ENCODE results near the gene RNF112.

Gene RNF112

GRCh38 chr17:19386974-19387920 lies 23.8 kb upstream of the RNF112 start, which contains the start of gene MFAP4:
Gene MFAP4 (minus strand): TSS chr17:19387190. CDS start chr17:19387155, 35 bp downstream.
- FAIRE-seq (no peak), DNase-seq (ENCODE audit: insufficient read length, low spot score) (no peak)

DNA sequence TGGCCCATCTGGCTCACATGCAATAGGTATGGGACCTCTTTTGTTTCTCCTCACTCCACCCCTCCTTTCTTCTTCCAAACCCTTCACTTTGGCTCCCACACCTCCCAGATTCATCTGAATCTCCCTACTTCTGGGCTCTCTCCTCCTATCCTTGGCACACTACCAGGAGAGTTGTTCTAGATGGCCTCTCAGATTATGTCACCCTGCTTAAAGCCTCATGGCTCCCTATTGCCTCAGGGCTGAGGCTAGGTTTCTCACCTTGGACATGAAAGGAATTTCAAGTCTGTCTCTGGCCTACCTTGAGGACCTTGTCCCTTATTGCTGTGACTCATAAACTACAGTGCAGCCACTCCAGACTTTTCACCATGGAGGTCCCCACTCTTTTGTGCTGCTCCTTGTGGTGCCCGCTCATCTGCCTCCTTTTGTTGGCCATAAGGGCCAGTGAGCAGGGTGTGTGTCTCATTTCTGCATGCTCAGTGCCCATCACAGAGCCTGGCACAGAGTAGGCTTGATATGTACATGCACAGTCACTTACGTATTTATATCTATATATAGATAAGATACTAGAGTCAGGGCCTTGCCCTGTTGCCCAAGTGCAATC lies 23.0 kb upstream of the RNF112 start:
- no peak for FAIRE-seq
- no peak for DNase-seq (ENCODE audit: insufficient read length, low spot score)

- no peak for DNase-seq (ENCODE audit: insufficient read length, low spot score)
- no peak for FAIRE-seq
Observed at GRCh38 chr17:19388791-19389785, 21.9 kb upstream of the RNF112 start.

DNA sequence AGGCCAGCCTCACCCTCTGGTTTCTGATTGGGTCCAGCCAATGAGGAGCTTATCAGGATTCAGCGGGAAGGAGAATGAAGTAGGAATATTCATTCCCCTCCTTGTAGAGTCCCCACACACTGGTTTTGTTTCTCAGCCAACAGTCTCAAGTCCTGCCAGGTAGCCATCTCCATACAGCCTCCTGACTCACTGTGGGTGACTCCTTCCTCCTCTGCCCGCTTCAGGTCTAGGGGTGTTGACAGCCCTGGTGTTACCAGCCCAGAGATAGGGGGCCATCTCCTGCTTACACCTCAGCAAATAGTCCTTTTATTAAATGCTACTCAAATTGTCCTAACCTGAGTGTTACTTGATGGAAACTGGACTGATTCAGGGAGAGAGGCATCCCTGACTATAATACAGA lies 20.1 kb upstream of the RNF112 start:
- no peak for FAIRE-seq
- DNase-seq (ENCODE audit: insufficient read length, low spot score): no peak

GRCh38 chr17:19391432-19391831 lies 19.6 kb upstream of the RNF112 start:
- no peak for FAIRE-seq
- no peak for DNase-seq (ENCODE audit: insufficient read length, low spot score)

- DNase-seq (ENCODE audit: insufficient read length, low spot score): no peak
- FAIRE-seq: no peak
Observed at GRCh38 chr17:19392303-19392702, 18.7 kb upstream of the RNF112 start.

DNA sequence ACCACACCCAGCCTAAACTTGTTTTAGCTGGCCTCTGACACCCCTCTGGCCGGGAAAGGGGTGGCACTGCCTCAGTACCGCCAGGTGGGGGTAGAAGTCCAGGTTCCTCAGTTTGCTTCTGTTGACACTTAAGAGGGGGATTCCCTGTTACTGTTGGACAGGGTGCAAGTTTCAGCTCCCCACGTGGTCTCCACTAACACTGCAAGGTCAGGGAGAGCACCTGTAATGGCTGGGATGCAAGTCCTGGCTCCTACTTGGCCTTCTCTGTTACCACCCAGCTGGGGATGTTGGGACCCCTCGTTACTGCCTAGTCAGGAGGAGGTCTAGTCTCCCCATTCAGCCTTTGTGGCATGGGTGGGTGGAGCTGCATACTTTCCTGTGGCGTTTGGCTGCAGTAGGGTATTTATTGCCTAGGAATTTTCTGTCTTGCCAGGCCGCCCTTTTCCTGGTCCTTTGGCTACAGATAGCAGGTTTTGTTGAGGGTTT lies 13.4 kb upstream of the RNF112 start:
- DNase-seq (ENCODE audit: insufficient read length, low spot score): no peak
- FAIRE-seq: no peak

DNA sequence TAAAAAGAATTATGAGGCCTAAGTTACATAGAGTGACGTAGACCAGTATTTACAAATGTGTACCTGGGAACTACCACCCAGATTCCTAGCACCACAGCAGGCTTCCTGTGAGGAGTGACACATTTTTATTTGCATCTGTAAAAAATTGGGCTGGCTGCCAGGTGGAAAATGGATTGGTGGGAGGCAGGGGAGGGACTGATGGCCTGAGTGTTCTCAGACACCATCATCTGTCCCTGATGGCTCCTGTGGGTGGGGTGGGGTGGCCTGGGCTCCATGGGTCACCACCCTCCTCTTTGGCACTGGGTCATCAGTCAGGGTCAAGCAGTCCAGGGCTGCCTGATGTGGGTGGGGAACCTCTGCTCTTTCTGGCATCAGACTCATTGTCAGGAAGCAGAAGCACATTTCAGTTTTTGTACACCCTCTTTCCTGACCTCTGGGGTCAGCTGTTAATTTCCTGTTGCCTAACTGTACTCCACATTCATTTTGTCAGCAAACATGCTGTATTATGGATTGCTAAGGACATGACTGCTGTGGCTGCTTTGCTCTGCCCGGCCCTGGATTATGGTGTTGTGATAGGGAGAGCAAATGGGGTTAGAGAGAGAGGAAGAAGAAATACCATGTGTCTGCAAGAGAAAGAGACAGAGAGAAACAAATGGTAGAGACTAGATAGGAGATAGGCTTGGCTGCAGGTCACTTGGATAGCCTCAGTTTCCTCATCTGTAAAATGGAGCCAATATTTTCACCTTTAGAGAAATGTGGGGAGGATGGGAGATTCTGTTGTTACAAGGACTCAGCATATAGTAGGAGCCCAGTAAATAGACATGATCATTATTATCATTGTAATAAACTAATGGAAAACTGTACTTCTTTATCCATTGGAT lies 12.5 kb upstream of the RNF112 start:
- FAIRE-seq: no peak
- no peak for DNase-seq (ENCODE audit: insufficient read length, low spot score)

- FAIRE-seq (no peak), DNase-seq (ENCODE audit: insufficient read length, low spot score) (no peak)
Observed at GRCh38 chr17:19399750-19400450, 11.1 kb upstream of the RNF112 start.

GRCh38 chr17:19401321-19402010 lies 9.6 kb upstream of the RNF112 start:
- FAIRE-seq: no peak

GRCh38 chr17:19402171-19402570 lies 8.9 kb upstream of the RNF112 start:
- no peak for DNase-seq (ENCODE audit: insufficient read length, low spot score)
- FAIRE-seq: no peak

More at GRCh38 chr17:19401321-19402010, 9.6 kb upstream of the RNF112 start:
- no peak for DNase-seq (ENCODE audit: insufficient read length, low spot score)

GRCh38 chr17:19403021-19403420 lies 8.0 kb upstream of the RNF112 start:
- FAIRE-seq (no peak), DNase-seq (ENCODE audit: insufficient read length, low spot score) (no peak)

GRCh38 chr17:19404264-19404663 lies 6.8 kb upstream of the RNF112 start:
- DNase-seq (ENCODE audit: insufficient read length, low spot score): no peak
- FAIRE-seq: no peak

DNA sequence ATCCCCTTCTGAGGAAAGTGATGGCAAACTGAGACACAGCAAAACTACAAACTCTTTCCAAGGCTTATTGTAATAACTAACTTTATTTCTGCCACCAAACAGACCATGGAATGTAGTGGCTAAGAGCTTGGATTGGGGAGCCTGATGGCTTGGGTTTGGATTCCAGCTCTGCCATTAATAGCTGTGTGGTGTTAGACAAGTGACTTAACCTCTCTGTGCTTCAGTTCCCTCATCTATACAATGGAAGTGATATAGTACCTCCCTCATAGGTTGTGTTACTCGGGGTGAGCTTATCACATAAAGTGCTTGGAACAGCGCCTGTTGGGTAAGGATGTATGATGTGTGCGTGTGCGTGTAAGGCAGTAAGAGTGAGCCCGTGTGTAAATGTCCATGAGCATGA lies 5.9 kb upstream of the RNF112 start:
- no peak for DNase-seq (ENCODE audit: insufficient read length, low spot score)

GRCh38 chr17:19407601-19408345 lies 3.3 kb upstream of the RNF112 start:
- DNase-seq (ENCODE audit: insufficient read length, low spot score): no peak
- no peak for FAIRE-seq

More for the DNA sequence above, 5.9 kb upstream of the RNF112 start:
- FAIRE-seq: no peak

GRCh38 chr17:19408346-19408710 lies 2.7 kb upstream of the RNF112 start:
- DNase-seq (ENCODE audit: insufficient read length, low spot score): no peak
- FAIRE-seq: no peak

DNA sequence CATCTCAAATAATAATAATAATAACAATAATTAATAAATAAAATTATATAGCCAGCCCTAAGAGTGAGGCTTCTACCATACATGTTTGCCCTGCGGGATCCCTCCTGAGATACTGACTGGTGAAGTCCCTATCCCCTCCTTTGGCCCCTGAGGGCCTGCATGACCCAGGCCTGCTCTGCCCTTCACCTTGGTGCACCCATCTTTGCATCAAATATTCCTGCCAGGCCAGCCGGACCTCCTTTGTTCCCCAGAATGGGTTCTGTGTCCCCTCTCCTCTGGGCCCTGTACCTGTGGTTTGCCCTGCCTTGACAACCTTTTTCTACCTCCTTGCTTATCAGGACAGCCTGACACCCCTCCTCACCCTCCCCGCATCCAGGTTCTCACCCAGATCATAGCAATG lies 2.0 kb upstream of the RNF112 start:
- no peak for FAIRE-seq
- DNase-seq (ENCODE audit: insufficient read length, low spot score): no peak

DNA sequence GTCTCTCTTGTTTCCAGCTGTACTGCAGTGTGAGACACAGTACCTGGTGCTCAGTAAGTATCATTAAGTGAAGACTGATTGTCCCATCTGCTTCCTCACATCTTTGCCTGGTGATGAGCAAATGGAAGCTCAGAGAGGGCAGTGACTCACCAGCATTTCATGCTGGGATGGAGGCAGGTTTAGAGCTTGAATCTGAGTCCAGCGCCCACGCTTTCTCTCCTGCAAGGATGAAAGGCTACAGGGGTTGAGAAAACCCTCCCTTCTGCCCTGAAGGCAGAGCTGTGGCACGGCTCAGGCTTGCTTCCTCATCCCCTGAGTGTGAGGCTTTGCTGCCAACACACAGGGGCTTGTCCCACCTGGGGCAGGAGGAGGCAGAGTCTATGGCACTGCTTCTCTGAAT lies 1.5 kb upstream of the RNF112 start:
- DNase-seq (ENCODE audit: insufficient read length, low spot score) (no peak), FAIRE-seq (no peak)
